Panc1 (cell line): ENCODE data around the gene ZNF212. TPM values are rescaled to one million over a fixed set of nuclear protein-coding genes. Genes with fewer than 3 reads are reported as not detected.

Experiments used
- ATAC-seq: fragments of 200-7000 bp; cut with Tn5 transposase; 2 replicates; pipeline ENCODE4 v1.9.1; 2020; ENCODE audit warnings: mild to moderate bottlenecking, moderate library complexity
- BruUV-seq: library from RNA; stranded (reverse); fragments of 400-500 nt; replicated peaks from 2 replicates; lab custom pipeline; 2021; lab: Mats Ljungman, UMichigan
- CTCF ChIA-PET: fragments of 300-600 bp; sonication (Branson Sonifier 250); formaldehyde crosslinking; loops from one replicate; lab custom pipeline; 2022; ENCODE audit warnings: antibody characterized with exemption; lab: Charles Lee
- POLR2A ChIA-PET: fragments of 300-600 bp; sonication (Branson Sonifier 250); formaldehyde crosslinking; loops from one replicate; lab custom pipeline; 2022; ENCODE audit warnings: antibody characterized with exemption; lab: Charles Lee
- DNase-seq: peaks from one replicate; pipeline ENCODE4 v3.0.0-alpha.2; 2010; ENCODE audit warnings: low read depth, low spot score
- H3K27ac ChIP-seq: 2 replicates; pipeline ENCODE4 v1.5.1; 2011; ENCODE audit warnings: mild to moderate bottlenecking, low read length, inconsistent platforms
- H3K27me3 ChIP-seq: fragments of 200-500 bp; sonication (Bioruptor generic); 2 replicates; pipeline ENCODE4 v1.6.0; 2014; ENCODE audit warnings: low read length, inconsistent platforms; ENCODE audit not compliant: control insufficient read depth, insufficient read depth
- H3K36me3 ChIP-seq: fragments of 200-500 bp; sonication (Bioruptor generic); 2 replicates; pipeline ENCODE4 v1.5.1; 2014; ENCODE audit warnings: inconsistent platforms, mild to moderate bottlenecking, low read length, moderate library complexity; ENCODE audit not compliant: control insufficient read depth, insufficient read depth
- H3K4me1 ChIP-seq: 2 replicates; pipeline ENCODE4 v1.5.1; 2011; ENCODE audit warnings: inconsistent platforms, mild to moderate bottlenecking, low read length, moderate library complexity; ENCODE audit not compliant: control insufficient read depth, insufficient read depth
- H3K4me3 ChIP-seq, 2 experiments: 2 replicates each; pipeline ENCODE4 v1.5.1; 2011 to 2012; ENCODE audit warnings: low read depth in 2 of 2, low read length in 2 of 2, mild to moderate bottlenecking in 2 of 2, inconsistent platforms in 1 of 2, moderate library complexity in 1 of 2
- H3K9me3 ChIP-seq: fragments of 200-500 bp; sonication (Bioruptor generic); 2 replicates; pipeline ENCODE4 v1.5.1; 2014; ENCODE audit warnings: low read depth, mild to moderate bottlenecking, inconsistent platforms, low read length, moderate library complexity; ENCODE audit not compliant: control insufficient read depth, insufficient read depth
- CTCF ChIP-seq: fragments of 450-650 bp; IDR thresholded peaks from 2 replicates; pipeline ENCODE4 v1.5.1; 2017; ENCODE audit warnings: mild to moderate bottlenecking
- POLR2AphosphoS5 ChIP-seq: IDR thresholded peaks from 2 replicates; pipeline ENCODE4 v1.6.1; 2012; ENCODE audit warnings: mild to moderate bottlenecking, low read depth, low read length, moderate library complexity
- REST ChIP-seq, 2 experiments: IDR thresholded peaks; 2 replicates each; pipeline ENCODE4 v1.6.1; 2011 to 2012; ENCODE audit warnings: low read depth in 2 of 2, control low read depth in 1 of 2, low read length in 1 of 2, mild to moderate bottlenecking in 1 of 2, moderate library complexity in 1 of 2; ENCODE audit not compliant: insufficient read depth in 1 of 2
- SIN3A ChIP-seq: IDR thresholded peaks from 2 replicates; pipeline ENCODE4 v1.6.1; 2012; ENCODE audit warnings: low read depth, mild to moderate bottlenecking, low read length, moderate library complexity, borderline replicate concordance; ENCODE audit not compliant: insufficient read depth
- TCF7L2 ChIP-seq: IDR thresholded peaks from 2 replicates; pipeline ENCODE4 v1.6.1; 2011; ENCODE audit warnings: mild to moderate bottlenecking, low read depth, low read length, inconsistent platforms
- in situ Hi-C: cut with HindIII; loops from 2 replicates; pipeline ENCODE4 v1.10.0; 2016; ENCODE audit warnings: low sequenced_read_pairs, low pct_unique_long_range_greater_than_20kb
- intact Hi-C: fragments of 100-400 bp; cut with micrococcal nuclease; formaldehyde crosslinking; loops from one replicate; pipeline ENCODE4 v1.10.0; 2022; ENCODE audit not compliant: unreplicated experiment
- total RNA-seq: library from RNA; stranded (reverse); gene quantifications from one replicate; pipeline ENCODE4 v1.2.1, GENCODE V29; 2021; ENCODE audit not compliant: unreplicated experiment

ZNF212 gene
- total RNA-seq, 1 experiment from 2014 or later = 11.3 TPM

- TSS peak; percentile 56 for BruUV-seq
- CTCF ChIA-PET = no interaction called here
- Histone ChIP-seq H3K4me3 (no peak overlapping the region), H3K4me1 (no peaks in the 10 kb centered on the region), H3K27ac (no peak overlapping the region), H3K9me3 (no peaks in the 10 kb centered on the region), H3K27me3 (no peaks in the 10 kb centered on the region), H3K36me3 (no peaks in the 10 kb centered on the region)
- intact Hi-C loops (no loop called here), in situ Hi-C loops (no loop called here)
- ATAC-seq (peak; percentile 19; the same call in 1 of the 2 replicates), DNase-seq (no peak)
- POLR2A ChIA-PET = no interaction called here
- TF ChIP-seq POLR2AphosphoS5 (peak; percentile 36), REST (IDR thresholded peaks at IDR 0.05; ENCODE audit: insufficient read depth in 1 of 2, low read depth in 2 of 2, low read length in 1 of 2) (no peak)
Measured at GRCh38 chr7:149228831-149229471, 10.5 kb upstream of the ZNF212 start.

- Histone ChIP-seq H3K27ac (no peak overlapping the region), H3K9me3 (no peaks in the 10 kb centered on the region), H3K27me3 (no peaks in the 10 kb centered on the region), H3K4me1 (no peaks in the 10 kb centered on the region), H3K4me3 (no peak overlapping the region), H3K36me3 (no peaks in the 10 kb centered on the region)
- ChIA-PET CTCF (no interaction called here), POLR2A (no interaction called here)
- ATAC-seq (peak; percentile 8; the same call in 1 of the 2 replicates), DNase-seq (no peak)
- BruUV-seq = no TSS peak
- no peak for TF ChIP-seq POLR2AphosphoS5
- no peak for TF ChIP-seq REST (IDR thresholded peaks at IDR 0.05; ENCODE audit: insufficient read depth in 1 of 2, low read depth in 2 of 2, low read length in 1 of 2)
- TF ChIP-seq CTCF = no peak
- no peak for TF ChIP-seq TCF7L2
- no peak for TF ChIP-seq SIN3A
- in situ Hi-C loops (no loop called here), intact Hi-C loops (no loop called here)
Measured at GRCh38 chr7:149229526-149229925, 9.9 kb upstream of the ZNF212 start.
